HAP-1 (cell line): Measurements from ENCODE around the gene RXFP1.

Experiments used
- DNase-seq, 2 experiments: peaks; one replicate each; pipeline ENCODE4 v3.0.0-alpha.2; 2016 to 2020; ENCODE audit warnings: low spot score in 2 of 2
- H3K27me3 ChIP-seq: fragments of 250-450 bp; sonication (Bioruptor Pico); 2 replicates; pipeline ENCODE4 v1.5.1; 2020; ENCODE audit warnings: low read depth, mild to moderate bottlenecking, moderate library complexity
- H3K36me3 ChIP-seq: fragments of 250-450 bp; sonication (Bioruptor Pico); replicated peaks from 2 replicates; pipeline ENCODE4 v1.5.1; 2020; ENCODE audit warnings: mild to moderate bottlenecking
- H3K4me1 ChIP-seq: fragments of 250-450 bp; sonication (Bioruptor Pico); 2 replicates; pipeline ENCODE4 v1.5.1; 2020; ENCODE audit warnings: mild to moderate bottlenecking
- H3K4me3 ChIP-seq: fragments of 250-450 bp; sonication (Bioruptor Pico); 2 replicates; pipeline ENCODE4 v1.5.1; 2020; ENCODE audit warnings: mild to moderate bottlenecking, moderate library complexity
- H3K9me3 ChIP-seq: fragments of 250-450 bp; sonication (Bioruptor Pico); 2 replicates; pipeline ENCODE4 v1.5.1; 2020; ENCODE audit warnings: mild to moderate bottlenecking, moderate library complexity
- in situ Hi-C: fragments of 300-500 bp; cut with MboI; formaldehyde crosslinking; loops from 3 replicates; pipeline ENCODE4 v1.14.3; 2020; ENCODE audit warnings: low sequenced_read_pairs, inconsistent platforms, mixed read lengths

Gene RXFP1

DNA sequence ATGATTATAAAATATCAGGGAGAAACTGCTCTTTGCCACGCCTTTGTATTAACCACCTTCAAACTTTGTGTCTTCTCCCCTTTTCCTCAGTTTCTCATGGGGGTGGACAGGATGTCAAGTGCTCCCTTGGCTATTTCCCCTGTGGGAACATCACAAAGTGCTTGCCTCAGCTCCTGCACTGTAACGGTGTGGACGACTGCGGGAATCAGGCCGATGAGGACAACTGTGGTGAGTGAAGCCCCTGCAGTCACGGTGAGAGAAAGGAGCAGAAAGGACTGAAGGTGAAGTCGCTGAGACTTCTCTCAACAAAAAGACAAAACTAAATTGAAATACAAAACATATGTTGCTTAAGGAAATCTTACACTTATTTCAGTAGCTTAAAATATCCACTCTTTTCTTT is 50.9 kb downstream of the RXFP1 start:
- in situ Hi-C loops = no loop called here
- Histone ChIP-seq H3K4me3 (no peak overlapping the region), H3K27me3 (no peaks in the 10 kb centered on the region), H3K9me3 (no peaks in the 10 kb centered on the region), H3K4me1 (no peaks in the 10 kb centered on the region), H3K36me3 (no peaks in the 10 kb centered on the region)
- DNase-seq = no peak

DNA sequence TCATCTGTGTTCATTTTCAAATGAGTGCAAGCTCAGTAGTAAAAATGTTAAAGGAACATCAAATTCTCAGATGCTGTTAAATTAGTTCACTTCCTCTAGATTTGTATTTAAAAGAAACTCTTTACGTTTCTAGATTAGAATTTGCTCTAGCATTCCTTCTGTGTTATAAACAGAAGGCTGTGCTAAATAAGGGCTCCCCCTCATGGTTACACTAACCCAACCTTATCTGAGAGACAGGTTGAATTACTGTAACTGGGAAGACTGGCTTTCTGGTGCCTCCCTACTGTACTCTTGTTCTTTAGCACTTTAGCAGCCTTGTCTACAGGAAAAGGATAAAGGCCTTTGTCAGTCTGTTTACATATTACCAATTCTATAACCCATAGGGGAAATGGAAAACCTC is 56.8 kb downstream of the RXFP1 start:
- H3K27me3 ChIP-seq = no peaks in the 10 kb centered on the region
- H3K9me3 ChIP-seq = no peaks in the 10 kb centered on the region
- no peaks in the 10 kb centered on the region for H3K4me1 ChIP-seq
- no peak for DNase-seq
- in situ Hi-C loops = no loop called here
- no peaks in the 10 kb centered on the region for H3K36me3 ChIP-seq
- no peak overlapping the region for H3K4me3 ChIP-seq

DNA sequence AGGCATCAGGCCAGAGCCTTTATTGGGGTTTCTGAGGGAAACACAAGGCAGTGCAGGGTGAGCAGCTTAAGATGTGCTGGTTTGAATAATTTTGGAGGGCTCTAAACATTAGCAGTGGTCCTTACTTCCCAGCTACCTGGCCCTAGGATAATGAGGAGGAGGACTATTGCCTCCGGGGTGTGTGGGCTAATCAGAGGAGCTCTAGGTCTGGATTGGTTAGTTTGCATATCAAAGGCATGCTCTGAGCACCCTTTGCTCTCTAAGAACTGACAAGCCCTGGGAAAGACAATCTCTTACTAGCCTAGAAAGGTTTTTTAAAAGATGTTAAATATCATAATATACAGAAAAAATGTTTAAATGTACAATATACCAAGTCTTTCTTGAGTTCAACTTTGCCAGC is 58.4 kb downstream of the RXFP1 start:
- H3K4me1 ChIP-seq = no peaks in the 10 kb centered on the region
- H3K27me3 ChIP-seq = no peaks in the 10 kb centered on the region
- H3K4me3 ChIP-seq = no peak overlapping the region
- no peaks in the 10 kb centered on the region for H3K9me3 ChIP-seq
- in situ Hi-C loops = no loop called here
- H3K36me3 ChIP-seq = no peaks in the 10 kb centered on the region
- DNase-seq = peak; percentile 38 to 43

DNA sequence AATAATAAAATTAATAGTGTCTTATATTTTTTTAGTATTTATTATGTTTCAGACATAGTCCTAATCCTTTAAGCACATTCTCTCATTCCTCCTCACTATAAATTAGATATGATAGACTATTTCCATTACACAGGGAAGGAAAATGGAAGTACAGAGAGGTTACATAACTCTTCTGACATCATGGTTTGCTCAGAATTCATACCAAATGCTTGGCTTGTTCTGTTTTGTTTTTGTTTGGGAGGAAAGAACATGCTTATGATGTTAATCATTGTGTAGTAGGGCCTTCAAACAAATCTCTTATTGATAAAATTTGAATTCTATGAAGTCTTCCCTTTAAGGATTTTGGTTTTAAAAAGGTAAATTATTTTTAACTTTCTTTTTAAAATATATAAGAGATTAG is 59.5 kb downstream of the RXFP1 start:
- Histone ChIP-seq H3K4me1 (no peaks in the 10 kb centered on the region), H3K9me3 (no peaks in the 10 kb centered on the region), H3K27me3 (no peaks in the 10 kb centered on the region), H3K36me3 (no peaks in the 10 kb centered on the region), H3K4me3 (no peak overlapping the region)
- in situ Hi-C loops = no loop called here
- no peak for DNase-seq

DNA sequence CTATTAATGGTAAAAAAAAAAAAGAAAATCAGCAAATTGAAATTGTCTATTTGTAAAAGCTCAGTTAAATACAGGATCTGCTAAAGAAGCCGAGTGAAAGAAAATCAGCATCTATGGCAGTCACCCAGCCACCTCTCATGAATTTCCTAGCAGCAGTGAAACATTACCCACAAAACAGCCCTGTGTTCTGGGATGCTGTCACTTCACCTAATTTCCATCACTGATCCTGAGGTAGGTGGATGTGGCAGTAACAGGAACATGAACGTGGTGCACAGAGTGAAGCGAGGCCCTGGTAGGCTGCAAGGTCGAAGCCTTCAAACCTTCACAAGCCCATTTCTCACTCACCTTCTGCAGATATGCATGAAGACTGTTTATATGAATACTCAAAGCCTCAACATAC is 65.2 kb downstream of the RXFP1 start:
- H3K4me3 ChIP-seq = no peak overlapping the region
- H3K27me3 ChIP-seq = no peaks in the 10 kb centered on the region
- no peaks in the 10 kb centered on the region for H3K9me3 ChIP-seq
- no peaks in the 10 kb centered on the region for H3K36me3 ChIP-seq
- DNase-seq = no peak
- in situ Hi-C loops = no loop called here
- H3K4me1 ChIP-seq = no peaks in the 10 kb centered on the region

DNA sequence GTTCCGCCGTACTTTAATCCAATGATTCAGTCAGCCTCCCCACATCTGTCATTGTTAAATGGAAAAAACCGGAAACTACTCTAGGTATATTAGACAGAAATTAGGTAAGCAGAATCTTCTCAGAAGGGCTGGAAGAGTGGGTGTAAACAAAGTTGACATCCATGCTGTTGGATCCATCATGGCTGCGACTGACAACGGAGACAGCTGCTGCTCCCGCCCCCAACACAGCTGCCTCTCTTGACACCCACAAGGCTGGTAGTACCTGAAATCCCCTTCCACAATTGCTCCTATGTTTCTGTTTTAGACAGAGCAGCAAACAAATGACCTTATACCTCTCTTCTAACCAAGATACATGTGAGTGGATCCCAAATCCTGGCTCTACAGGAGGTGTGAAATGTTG is 66.6 kb downstream of the RXFP1 start:
- no peak overlapping the region for H3K4me3 ChIP-seq
- no peak for DNase-seq
- H3K4me1 ChIP-seq = no peaks in the 10 kb centered on the region
- no peaks in the 10 kb centered on the region for H3K36me3 ChIP-seq
- in situ Hi-C loops = no loop called here
- H3K27me3 ChIP-seq = no peaks in the 10 kb centered on the region
- no peaks in the 10 kb centered on the region for H3K9me3 ChIP-seq

DNA sequence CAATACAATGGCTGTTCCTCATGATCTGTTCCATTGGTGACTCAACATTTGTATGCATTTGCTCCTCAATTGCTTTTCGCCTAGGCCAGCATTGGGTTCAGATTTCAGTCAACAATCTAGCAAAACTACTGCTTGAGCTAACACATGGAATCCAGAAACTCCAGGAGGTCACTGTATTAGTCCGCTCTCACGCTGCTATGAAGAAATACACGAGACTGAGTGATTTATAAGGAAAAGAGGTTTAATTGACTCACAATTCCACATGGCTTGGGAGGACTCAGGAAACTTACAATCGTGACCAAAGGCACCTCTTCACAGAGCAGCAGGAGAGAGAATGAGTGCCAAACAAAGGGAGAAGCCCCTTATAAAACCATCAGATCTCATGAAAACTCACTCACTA is 67.1 kb downstream of the RXFP1 start:
- H3K36me3 ChIP-seq = no peaks in the 10 kb centered on the region
- in situ Hi-C loops = no loop called here
- H3K4me1 ChIP-seq = no peaks in the 10 kb centered on the region
- no peaks in the 10 kb centered on the region for H3K27me3 ChIP-seq
- no peak overlapping the region for H3K4me3 ChIP-seq
- DNase-seq = no peak
- H3K9me3 ChIP-seq = no peaks in the 10 kb centered on the region

DNA sequence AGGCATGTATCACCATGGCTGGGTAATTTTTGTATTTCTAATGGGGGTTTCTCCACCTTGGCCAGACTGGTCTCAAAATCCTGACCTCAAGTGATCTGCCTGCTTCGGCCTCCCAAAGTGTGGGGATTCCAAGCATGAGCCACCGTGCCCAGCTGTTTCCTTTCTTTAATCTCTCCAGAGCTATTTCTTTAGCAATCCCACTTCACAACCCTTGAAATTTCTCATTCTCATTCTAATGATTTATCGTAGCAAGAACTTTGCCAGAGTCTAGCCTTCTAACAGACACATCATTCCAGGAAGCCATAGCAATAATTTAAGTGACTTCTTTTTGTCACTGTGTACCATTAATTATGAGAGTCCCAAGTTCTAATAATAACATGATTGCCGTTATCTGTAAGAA is 68.6 kb downstream of the RXFP1 start:
- in situ Hi-C loops = no loop called here
- H3K4me1 ChIP-seq = no peaks in the 10 kb centered on the region
- no peak overlapping the region for H3K4me3 ChIP-seq
- DNase-seq = no peak
- H3K9me3 ChIP-seq = no peaks in the 10 kb centered on the region
- H3K36me3 ChIP-seq = no peaks in the 10 kb centered on the region
- no peaks in the 10 kb centered on the region for H3K27me3 ChIP-seq

DNA sequence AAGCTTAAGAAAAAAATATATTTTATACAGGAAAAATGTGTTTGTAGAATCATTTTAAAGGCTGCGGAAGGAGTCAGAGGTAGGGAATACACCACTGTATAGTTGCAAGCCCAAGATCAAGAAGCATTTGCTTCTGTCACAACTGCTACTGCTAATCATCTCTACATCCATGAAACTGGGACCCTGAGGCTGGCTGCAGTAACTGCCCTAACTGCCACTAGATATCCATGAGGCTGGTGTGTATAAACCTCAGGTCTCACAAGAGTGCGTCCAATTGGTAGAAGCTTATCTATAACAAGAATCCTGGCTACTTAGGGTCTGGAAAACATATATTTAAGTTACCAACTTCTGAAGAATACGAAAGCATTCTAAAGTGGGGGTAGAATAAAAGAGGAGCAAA is 69.1 kb downstream of the RXFP1 start:
- no peaks in the 10 kb centered on the region for H3K4me1 ChIP-seq
- no peak for DNase-seq
- in situ Hi-C loops = no loop called here
- H3K4me3 ChIP-seq = no peak overlapping the region
- no peaks in the 10 kb centered on the region for H3K27me3 ChIP-seq
- H3K9me3 ChIP-seq = no peaks in the 10 kb centered on the region
- H3K36me3 ChIP-seq = no peaks in the 10 kb centered on the region

DNA sequence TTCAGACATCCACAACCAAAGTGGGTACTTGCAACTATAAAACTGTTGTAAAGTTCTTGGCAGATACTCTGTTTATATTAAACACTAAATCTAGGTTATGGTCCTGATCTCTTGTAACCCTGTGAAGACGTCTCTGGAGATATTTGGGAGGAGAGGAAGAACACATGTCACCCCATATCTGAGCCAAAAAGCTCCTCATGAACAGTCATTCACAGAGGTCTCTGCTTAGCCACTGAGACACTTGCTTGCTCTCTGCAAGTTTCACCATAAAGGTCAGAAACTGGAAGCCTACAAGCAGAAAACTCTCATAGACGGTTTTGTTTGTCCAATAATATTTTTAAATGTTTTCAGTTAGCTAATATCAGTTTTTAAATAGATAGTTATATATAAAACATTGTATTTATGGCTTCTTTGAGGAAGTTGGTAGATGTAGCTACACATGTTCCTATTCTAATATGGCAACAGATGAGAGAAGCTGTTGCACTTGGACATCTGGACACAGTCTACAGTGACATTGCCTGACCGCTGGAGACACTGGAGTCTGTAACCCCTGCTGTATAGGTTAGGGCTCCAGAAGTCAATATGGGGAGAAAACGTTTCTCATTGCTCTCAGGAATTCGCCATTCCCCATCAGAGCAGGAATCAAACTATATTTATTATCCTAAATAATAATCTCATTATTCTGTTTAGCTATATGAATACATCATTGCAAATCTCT is 76.4 kb downstream of the RXFP1 start:
- in situ Hi-C loops = no loop called here
- no peak for DNase-seq
- no peaks in the 10 kb centered on the region for H3K4me1 ChIP-seq
- no peak overlapping the region for H3K4me3 ChIP-seq
- H3K27me3 ChIP-seq = peaks cover 2% of the 10 kb centered on the region; the same call in 1 of the 2 replicates
- H3K36me3 ChIP-seq = no peaks in the 10 kb centered on the region
- H3K9me3 ChIP-seq = no peaks in the 10 kb centered on the region

DNA sequence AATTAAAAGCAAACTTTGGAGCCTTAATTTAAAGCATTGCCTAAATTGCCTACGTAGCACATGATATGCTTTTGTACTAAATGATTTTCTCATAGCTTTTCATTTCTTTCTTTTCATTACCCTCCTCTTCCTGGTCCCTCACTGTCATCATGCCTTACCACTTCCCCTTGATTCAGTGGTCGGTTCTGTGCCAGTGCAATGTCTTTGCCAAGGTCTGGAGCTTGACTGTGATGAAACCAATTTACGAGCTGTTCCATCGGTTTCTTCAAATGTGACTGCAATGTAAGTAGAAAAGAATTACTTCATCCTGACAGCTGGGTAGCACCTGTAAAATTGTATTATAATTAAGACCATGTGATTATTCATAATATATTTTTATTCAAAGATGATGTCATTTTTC is 77.5 kb downstream of the RXFP1 start:
- no peak for DNase-seq
- H3K27me3 ChIP-seq = peaks cover 2% of the 10 kb centered on the region; the same call in 1 of the 2 replicates
- no peaks in the 10 kb centered on the region for H3K4me1 ChIP-seq
- in situ Hi-C loops = no loop called here
- H3K4me3 ChIP-seq = no peak overlapping the region
- H3K36me3 ChIP-seq = no peaks in the 10 kb centered on the region
- no peaks in the 10 kb centered on the region for H3K9me3 ChIP-seq

DNA sequence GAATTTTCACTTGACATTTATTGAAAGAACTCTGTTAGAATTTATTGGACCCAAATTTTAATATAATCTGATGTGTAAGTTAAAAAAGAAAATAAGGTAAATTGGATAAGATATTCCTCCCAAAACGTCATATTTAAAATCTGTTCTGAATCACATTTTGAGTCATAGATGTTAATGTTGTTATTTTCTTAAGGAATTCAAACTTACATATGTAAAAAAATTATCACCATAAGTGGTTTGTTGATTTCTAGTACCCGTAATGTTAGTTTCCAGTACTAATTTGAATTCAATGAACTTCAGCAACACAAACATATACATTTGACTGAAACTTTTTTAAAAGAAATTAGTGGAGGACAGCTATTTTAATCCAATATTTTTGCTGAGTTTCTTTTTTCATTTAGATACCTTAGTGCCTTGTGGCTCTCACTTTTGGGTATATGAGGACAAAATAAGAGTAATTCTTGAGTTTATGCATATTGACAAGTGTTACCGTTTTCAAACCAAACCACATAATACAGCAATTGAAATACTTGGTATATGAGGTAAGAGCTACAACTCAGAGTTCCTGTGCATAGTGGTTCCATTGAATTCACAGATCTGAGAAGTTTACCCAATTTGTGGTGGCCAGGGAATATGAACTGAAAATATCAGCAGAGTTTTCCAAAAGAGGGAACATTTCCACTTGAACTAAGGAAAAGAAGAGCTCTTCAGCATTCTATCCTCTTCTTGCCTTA is 78.2 kb downstream of the RXFP1 start:
- Histone ChIP-seq H3K27me3 (peaks cover 2% of the 10 kb centered on the region; the same call in 1 of the 2 replicates), H3K9me3 (no peaks in the 10 kb centered on the region), H3K4me1 (no peaks in the 10 kb centered on the region), H3K36me3 (no peaks in the 10 kb centered on the region), H3K4me3 (no peak overlapping the region)
- no peak for DNase-seq
- in situ Hi-C loops = no loop called here

DNA sequence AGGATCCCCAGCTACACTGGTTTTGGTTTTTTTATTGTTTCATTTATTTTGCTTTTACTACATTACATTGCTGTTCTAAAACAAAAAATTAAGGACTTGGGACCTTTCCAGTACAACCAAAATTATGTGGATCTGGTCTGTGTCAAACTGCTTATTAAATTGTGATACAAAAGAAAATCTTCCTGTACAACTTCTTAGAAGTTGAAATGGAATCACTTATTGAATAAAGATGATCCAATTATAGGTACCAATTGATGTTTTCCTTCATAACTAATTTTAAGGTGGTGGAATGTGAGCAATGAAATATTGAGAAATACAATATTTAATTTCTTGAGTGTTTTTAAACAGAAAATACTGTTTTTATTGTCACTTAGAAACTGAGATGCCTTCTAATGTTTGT is 82.7 kb downstream of the RXFP1 start:
- Histone ChIP-seq H3K4me3 (no peak overlapping the region), H3K4me1 (no peaks in the 10 kb centered on the region), H3K36me3 (no peaks in the 10 kb centered on the region), H3K27me3 (no peaks in the 10 kb centered on the region), H3K9me3 (no peaks in the 10 kb centered on the region)
- no peak for DNase-seq
- in situ Hi-C loops = no loop called here

DNA sequence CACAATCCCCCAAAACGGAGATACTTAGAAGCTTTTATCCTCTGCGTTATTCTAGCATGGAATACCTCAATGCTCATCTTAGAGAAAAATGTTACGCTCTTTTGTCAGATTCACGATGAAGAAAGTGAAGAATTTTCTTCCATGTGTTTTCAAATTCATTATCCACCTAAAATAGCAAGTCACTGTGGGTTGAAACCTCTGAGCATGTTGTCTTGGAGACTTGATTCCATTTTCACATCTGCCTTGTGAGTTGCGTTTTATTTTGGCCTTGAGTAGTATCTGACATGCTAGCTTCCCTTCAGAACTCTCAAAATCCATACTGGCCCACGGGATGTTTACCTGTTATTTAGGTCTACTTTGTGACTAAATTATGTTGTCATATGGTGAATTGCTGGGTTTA is 83.7 kb downstream of the RXFP1 start:
- no peak for DNase-seq

More for the DNA sequence above, 83.7 kb downstream of the RXFP1 start:
- H3K9me3 ChIP-seq = no peaks in the 10 kb centered on the region
- in situ Hi-C loops = no loop called here
- no peaks in the 10 kb centered on the region for H3K36me3 ChIP-seq
- no peaks in the 10 kb centered on the region for H3K4me1 ChIP-seq
- no peak overlapping the region for H3K4me3 ChIP-seq
- H3K27me3 ChIP-seq = no peaks in the 10 kb centered on the region
